Activated T-cell treated with anti-CD3 and anti-CD28 coated beads, Interleukin-2, amount 50 U/mL, for 24 hours (primary cell): ENCODE data around the gene IRF1.
A peak's percentile ranks its signal among the peaks of the same experiment; 100 is the strongest.

Experiments used
- DNase-seq: peaks from one replicate; pipeline ENCODE4 v3.0.0-alpha.2; 2020
- H3K27ac Mint-ChIP-seq: 2 replicates; pipeline ENCODE4 v1.8.0; 2020; ENCODE audit warnings: mild to moderate bottlenecking, mixed read lengths
- H3K27me3 Mint-ChIP-seq: 2 replicates; pipeline ENCODE4 v1.8.0; 2020; ENCODE audit warnings: mixed read lengths
- H3K36me3 Mint-ChIP-seq: 2 replicates; pipeline ENCODE4 v1.8.0; 2020; ENCODE audit warnings: low read depth, mixed read lengths
- H3K4me1 Mint-ChIP-seq: 2 replicates; pipeline ENCODE4 v1.8.0; 2020; ENCODE audit warnings: low read depth, mixed read lengths
- H3K4me3 Mint-ChIP-seq: 2 replicates; pipeline ENCODE4 v1.8.0; 2020; ENCODE audit warnings: mild to moderate bottlenecking, moderate library complexity, mixed read lengths
- H3K9me3 Mint-ChIP-seq: 2 replicates; pipeline ENCODE4 v1.8.0; 2020; ENCODE audit warnings: mixed read lengths

Gene IRF1

GRCh38 chr5:132459983-132460838, 30.4 kb downstream of the IRF1 start:
- H3K27ac Mint-ChIP-seq = peak overlapping the region; percentile 95
- no peak overlapping the region for H3K4me3 Mint-ChIP-seq
- H3K36me3 Mint-ChIP-seq = peaks cover 42% of the 10 kb centered on the region
- peaks cover 89% of the 10 kb centered on the region for H3K4me1 Mint-ChIP-seq
- DNase-seq = peak; percentile 20
- no peaks in the 10 kb centered on the region for H3K9me3 Mint-ChIP-seq
- H3K27me3 Mint-ChIP-seq = no peaks in the 10 kb centered on the region

DNA sequence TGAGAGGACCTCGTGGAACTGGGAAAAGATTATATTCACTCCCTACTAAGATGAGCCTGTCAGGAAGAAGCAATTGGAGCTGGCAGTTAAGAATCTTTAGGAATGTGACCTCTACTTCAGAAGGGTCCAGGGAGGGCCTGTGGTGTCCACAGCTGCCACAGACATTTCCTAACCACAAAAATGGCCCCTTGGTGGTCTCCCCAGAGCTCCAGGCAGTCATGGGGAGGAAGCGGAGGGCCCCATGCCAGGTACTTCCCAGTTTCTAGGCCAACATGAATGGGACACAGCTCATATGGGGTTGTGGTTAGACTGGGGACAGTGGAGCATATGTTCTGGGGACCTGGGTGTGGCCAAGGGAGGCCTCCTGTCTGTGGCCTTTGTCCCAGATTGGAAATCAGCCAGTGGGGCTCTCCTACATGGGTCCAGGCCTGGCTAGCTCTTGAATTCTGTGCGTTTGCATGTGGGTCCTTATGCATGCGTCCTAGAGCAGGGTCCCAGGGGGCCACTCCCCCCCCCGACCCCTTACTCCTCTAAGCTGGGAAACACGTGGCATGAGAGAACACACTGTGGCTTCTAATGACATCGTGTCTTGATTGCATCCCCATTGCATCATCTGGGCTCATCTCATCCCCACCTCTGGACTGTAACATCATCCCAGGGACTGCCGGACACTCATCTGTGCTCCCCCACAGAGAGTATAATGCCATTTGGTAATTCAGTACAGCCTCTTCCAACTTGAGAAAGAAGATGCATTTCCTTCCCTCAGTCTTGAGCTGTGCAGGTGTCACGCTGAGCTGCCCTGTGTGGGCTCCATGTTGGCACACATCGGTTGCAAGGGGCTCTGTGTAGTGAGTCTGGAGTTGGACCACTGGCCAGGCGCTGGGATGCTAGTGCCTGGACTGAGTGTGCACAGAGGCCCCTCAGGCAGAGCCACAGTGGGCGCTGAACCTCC, 31.3 kb downstream of the IRF1 start:
- Mint-ChIP-seq H3K4me3 (no peak overlapping the region), H3K36me3 (peaks cover 49% of the 10 kb centered on the region), H3K27ac (peak overlapping the region; percentile 95), H3K27me3 (no peaks in the 10 kb centered on the region), H3K4me1 (peaks cover 88% of the 10 kb centered on the region), H3K9me3 (no peaks in the 10 kb centered on the region)
- peak; percentile 29 for DNase-seq

GRCh38 chr5:132458651-132459030, 31.9 kb downstream of the IRF1 start:
- Mint-ChIP-seq H3K27ac (peak overlapping the region; percentile 95), H3K36me3 (peaks cover 56% of the 10 kb centered on the region), H3K9me3 (no peaks in the 10 kb centered on the region), H3K4me1 (peaks cover 88% of the 10 kb centered on the region), H3K4me3 (no peak overlapping the region), H3K27me3 (no peaks in the 10 kb centered on the region)
- DNase-seq = no peak

GRCh38 chr5:132458226-132458560, 32.4 kb downstream of the IRF1 start:
- Mint-ChIP-seq H3K4me1 (peaks cover 88% of the 10 kb centered on the region), H3K9me3 (no peaks in the 10 kb centered on the region), H3K4me3 (no peak overlapping the region), H3K36me3 (peaks cover 60% of the 10 kb centered on the region), H3K27ac (peak overlapping the region; percentile 95), H3K27me3 (no peaks in the 10 kb centered on the region)
- no peak for DNase-seq

DNA sequence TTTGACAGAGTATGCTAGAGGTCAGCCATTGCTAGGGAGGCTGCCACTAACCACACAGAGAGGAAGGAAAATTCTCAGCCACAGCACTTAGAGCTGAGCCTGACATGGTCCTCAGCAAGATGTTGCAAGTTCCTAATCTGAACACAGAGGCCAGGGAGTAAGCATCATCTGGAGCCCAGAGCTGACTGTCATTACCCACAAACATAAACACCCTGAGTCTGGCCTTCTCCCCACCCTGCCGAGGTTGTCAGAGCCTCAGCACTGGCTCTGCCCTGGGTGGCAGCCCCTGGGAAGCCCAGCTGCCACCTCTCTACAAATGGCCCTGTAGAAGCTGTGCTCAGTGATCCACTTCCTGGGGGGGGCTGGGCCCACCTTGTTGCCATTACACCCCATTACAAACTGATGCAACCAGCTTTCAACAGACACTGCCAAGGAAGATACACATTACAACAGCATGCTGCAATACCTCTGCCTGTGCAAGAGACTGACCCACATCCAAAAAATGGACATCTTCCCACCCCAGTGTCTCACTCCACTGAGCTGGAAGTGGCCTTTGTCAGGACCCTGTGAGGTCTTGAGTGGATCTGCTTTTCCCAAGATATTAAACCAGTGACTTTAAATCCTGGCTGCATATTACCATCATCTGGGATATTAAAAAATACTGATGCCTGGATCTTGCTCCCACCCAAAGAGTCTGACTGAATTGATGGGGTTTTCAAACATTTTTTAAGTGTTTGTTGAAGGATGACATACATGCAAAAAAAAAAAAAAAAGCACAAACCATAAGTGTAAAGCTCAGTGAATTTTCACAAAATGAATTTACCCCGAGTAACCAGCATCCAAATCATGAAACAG, 33.0 kb downstream of the IRF1 start:
- no peak overlapping the region for H3K4me3 Mint-ChIP-seq
- DNase-seq = peak; percentile 38
- H3K27me3 Mint-ChIP-seq = no peaks in the 10 kb centered on the region
- H3K27ac Mint-ChIP-seq = peak overlapping the region; percentile 95
- peaks cover 88% of the 10 kb centered on the region for H3K4me1 Mint-ChIP-seq
- H3K36me3 Mint-ChIP-seq = peaks cover 59% of the 10 kb centered on the region
- H3K9me3 Mint-ChIP-seq = no peaks in the 10 kb centered on the region

DNA sequence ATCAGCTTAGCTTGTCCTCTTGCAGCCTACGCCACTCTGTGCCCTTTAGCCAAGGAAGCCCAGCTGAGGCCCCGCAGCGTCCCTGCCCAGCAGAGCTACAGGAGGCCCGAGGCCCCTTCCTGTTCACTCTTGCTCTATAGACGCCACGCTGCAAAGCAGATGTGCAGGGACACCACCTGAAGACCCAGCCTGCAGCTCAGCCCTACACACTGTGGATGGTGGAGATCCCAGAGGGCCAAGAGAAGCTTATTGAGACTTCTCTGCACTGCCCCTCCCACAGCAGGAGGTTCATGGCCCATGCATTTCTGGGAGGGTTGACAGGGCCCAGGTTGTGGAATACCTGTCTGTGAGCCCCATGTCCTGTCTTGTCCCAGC, 33.6 kb downstream of the IRF1 start:
- Mint-ChIP-seq H3K36me3 (peaks cover 61% of the 10 kb centered on the region), H3K4me3 (no peak overlapping the region), H3K4me1 (peaks cover 90% of the 10 kb centered on the region), H3K27me3 (no peaks in the 10 kb centered on the region), H3K27ac (peak overlapping the region; percentile 95), H3K9me3 (no peaks in the 10 kb centered on the region)
- no peak for DNase-seq

DNA sequence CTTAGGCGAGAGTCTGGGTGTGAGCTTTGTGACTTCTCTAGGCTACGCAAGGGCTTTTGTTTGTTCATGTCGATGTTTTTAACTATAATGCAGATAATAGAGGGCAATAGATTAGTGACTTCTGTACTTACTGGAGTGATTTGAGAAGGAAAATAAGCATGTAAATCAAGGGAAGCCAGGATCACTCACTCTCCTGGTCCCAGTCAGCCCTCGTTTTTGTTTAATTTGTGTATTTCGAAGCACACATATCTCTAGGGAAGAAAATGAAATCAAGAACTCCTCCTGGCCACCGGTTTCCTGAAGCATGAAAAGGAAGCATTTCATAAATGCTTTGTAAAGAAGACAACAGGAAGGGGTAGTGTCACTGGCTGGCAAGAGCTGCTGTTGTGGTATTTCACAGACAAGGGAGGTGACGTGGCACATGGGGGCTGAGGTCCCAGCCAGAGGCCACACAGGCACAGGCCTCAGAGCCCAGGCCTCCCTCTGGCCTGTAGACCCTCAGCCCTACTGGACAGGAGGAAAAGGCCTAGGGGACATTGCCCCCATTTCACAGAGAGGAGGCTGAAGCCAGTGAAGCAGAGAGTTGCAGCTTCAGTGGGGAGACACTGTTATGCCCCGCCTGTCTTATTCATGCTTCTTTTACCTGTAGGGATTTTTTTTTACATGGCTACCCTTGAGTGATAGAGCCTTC, 34.1 kb downstream of the IRF1 start:
- H3K4me3 Mint-ChIP-seq = peak overlapping the region; percentile 27
- no peaks in the 10 kb centered on the region for H3K27me3 Mint-ChIP-seq
- H3K36me3 Mint-ChIP-seq = peaks cover 63% of the 10 kb centered on the region
- H3K4me1 Mint-ChIP-seq = peaks cover 88% of the 10 kb centered on the region
- H3K9me3 Mint-ChIP-seq = no peaks in the 10 kb centered on the region
- H3K27ac Mint-ChIP-seq = peak overlapping the region; percentile 95
- DNase-seq = peak; percentile 64

- DNase-seq = peak; percentile 30
- Mint-ChIP-seq H3K9me3 (no peaks in the 10 kb centered on the region), H3K36me3 (peaks cover 67% of the 10 kb centered on the region), H3K4me1 (peaks cover 84% of the 10 kb centered on the region), H3K4me3 (peak overlapping the region; percentile 27), H3K27me3 (no peaks in the 10 kb centered on the region), H3K27ac (peak overlapping the region; percentile 95)
Observed at GRCh38 chr5:132455614-132456115, 34.9 kb downstream of the IRF1 start.

DNA sequence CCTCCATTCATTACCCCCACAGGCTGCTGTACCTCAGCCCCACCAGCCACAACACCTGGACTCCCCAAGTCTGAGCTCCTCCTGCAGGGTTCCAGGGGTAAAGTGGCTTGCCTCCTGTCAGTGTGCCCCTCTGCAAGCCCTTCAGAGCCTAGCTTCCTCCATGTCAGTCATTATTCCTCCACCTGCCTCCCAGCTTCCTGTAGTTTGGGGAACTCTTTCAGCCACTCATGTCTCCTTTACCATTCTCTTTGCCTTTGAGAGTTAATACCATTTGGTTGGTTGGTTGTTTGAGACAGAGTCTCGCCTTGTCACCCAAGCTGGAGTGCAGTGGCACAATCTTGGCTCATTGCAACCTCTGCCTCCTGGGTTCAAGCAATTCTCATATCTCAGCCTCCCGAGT, 36.2 kb downstream of the IRF1 start:
- Mint-ChIP-seq H3K4me3 (no peak overlapping the region), H3K36me3 (peaks cover 65% of the 10 kb centered on the region)

DNA sequence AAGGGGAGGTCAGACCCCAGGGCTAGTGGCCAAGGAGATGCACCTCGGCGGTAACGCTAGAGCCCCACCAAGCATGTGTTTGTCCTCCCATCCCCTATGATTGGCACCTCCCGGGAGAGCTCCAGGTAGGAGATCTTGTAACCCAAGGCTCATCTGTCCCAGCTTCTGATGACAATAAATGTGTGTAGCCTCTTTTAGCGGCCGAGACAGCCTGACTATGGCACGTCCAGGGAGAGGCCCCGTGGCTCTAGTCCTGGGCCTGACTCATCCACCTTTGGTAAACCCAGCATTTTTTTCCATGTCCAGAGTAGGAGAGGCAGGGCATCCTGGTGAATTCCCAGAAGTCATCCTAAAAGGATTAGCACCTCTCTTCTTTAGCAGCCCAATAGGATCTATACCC, 39.2 kb downstream of the IRF1 start:
- H3K4me1 Mint-ChIP-seq = peaks cover 68% of the 10 kb centered on the region
- peaks cover 78% of the 10 kb centered on the region for H3K36me3 Mint-ChIP-seq
- H3K4me3 Mint-ChIP-seq = no peak overlapping the region

More for the DNA sequence above, 36.2 kb downstream of the IRF1 start:
- peaks cover 72% of the 10 kb centered on the region for H3K4me1 Mint-ChIP-seq
- no peaks in the 10 kb centered on the region for H3K9me3 Mint-ChIP-seq
- no peaks in the 10 kb centered on the region for H3K27me3 Mint-ChIP-seq
- DNase-seq = no peak
- peak overlapping the region; percentile 68 for H3K27ac Mint-ChIP-seq

GRCh38 chr5:132449060-132449459, 41.5 kb downstream of the IRF1 start:
- no peak overlapping the region for H3K4me3 Mint-ChIP-seq
- H3K36me3 Mint-ChIP-seq = peaks cover 72% of the 10 kb centered on the region
- no peak overlapping the region for H3K27ac Mint-ChIP-seq
- no peaks in the 10 kb centered on the region for H3K9me3 Mint-ChIP-seq
- H3K27me3 Mint-ChIP-seq = no peaks in the 10 kb centered on the region
- DNase-seq = no peak
- H3K4me1 Mint-ChIP-seq = peaks cover 67% of the 10 kb centered on the region

More for the DNA sequence above, 39.2 kb downstream of the IRF1 start:
- Mint-ChIP-seq H3K27ac (no peak overlapping the region), H3K9me3 (no peaks in the 10 kb centered on the region), H3K27me3 (no peaks in the 10 kb centered on the region)
- peak; percentile 23 for DNase-seq

GRCh38 chr5:132447196-132447595, 43.4 kb downstream of the IRF1 start:
- Mint-ChIP-seq H3K4me3 (no peak overlapping the region), H3K9me3 (no peaks in the 10 kb centered on the region), H3K36me3 (peaks cover 61% of the 10 kb centered on the region), H3K4me1 (peaks cover 65% of the 10 kb centered on the region), H3K27ac (peak overlapping the region; percentile 63), H3K27me3 (no peaks in the 10 kb centered on the region)
- peak; percentile 25 for DNase-seq

DNA sequence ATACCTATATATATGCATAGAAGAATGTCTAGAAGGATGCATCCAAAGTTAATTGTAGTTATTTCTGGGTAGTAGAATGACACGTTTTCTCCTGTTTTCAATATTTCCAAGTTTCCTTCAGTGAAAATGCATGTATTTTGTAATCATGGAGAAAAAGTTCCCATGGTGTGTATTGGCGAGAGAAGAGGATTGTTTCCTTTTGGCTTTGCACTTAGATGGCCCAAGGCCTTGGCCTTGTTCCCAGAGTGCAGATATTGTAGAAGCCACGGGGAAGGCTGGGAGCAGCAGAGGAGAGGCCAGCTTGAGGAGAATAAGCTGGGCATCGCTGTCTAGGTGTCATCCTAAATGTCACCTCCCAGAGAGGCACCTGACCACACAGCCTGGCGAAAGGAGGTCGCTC, 44.0 kb downstream of the IRF1 start:
- Mint-ChIP-seq H3K27ac (no peak overlapping the region), H3K4me1 (peaks cover 70% of the 10 kb centered on the region), H3K9me3 (no peaks in the 10 kb centered on the region), H3K4me3 (no peak overlapping the region), H3K27me3 (no peaks in the 10 kb centered on the region), H3K36me3 (peaks cover 61% of the 10 kb centered on the region)
- DNase-seq = peak; percentile 23
